ENCODE results near the gene HAVCR1. TPM values are rescaled to one million over a fixed set of nuclear protein-coding genes. Genes with fewer than 3 reads are reported as not detected.
"Not testable (repeated sequence)": the region's sequence is repeated elsewhere in the genome, so short reads cannot be mapped to it uniquely, and the experiment has no call there.

Gene HAVCR1
- total RNA-seq, 1 donor from 2014 or later: 2.5 TPM

DNA sequence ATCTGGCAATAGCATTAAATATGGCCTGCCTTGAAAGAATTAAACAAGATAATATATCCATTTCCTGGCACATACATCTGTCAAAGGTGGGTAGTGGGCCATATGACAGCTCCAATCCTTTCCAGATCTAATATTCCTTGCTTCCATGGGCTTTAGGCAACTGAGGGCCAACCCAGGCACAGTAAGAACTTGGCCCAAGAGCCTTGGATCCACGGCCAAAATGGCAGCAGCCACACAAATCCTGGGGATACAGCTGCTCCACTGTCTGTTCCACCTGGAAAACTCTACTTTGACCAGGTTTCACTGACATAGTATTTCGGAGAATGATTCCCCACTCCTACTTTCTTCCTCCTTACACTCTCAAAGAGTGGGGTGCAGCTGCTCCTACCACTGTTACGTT, 13.3 kb downstream of the HAVCR1 start:
- intact Hi-C loops (cut with micrococcal nuclease): no loop called here
- peaks cover 30% of the 10 kb centered on the region for H3K36me3 Mint-ChIP-seq (ENCODE audit: low read depth)
- no peak for DNase-seq (ENCODE audit: low spot score)
- H3K27ac Mint-ChIP-seq: peak overlapping the region; percentile 13
- peaks cover 49% of the 10 kb centered on the region for H3K4me1 Mint-ChIP-seq (ENCODE audit: low read depth)
- H3K4me3 Mint-ChIP-seq: no peak overlapping the region
- no peaks in the 10 kb centered on the region for H3K27me3 Mint-ChIP-seq (ENCODE audit: insufficient read depth)
- H3K9me3 Mint-ChIP-seq: no peaks in the 10 kb centered on the region

DNA sequence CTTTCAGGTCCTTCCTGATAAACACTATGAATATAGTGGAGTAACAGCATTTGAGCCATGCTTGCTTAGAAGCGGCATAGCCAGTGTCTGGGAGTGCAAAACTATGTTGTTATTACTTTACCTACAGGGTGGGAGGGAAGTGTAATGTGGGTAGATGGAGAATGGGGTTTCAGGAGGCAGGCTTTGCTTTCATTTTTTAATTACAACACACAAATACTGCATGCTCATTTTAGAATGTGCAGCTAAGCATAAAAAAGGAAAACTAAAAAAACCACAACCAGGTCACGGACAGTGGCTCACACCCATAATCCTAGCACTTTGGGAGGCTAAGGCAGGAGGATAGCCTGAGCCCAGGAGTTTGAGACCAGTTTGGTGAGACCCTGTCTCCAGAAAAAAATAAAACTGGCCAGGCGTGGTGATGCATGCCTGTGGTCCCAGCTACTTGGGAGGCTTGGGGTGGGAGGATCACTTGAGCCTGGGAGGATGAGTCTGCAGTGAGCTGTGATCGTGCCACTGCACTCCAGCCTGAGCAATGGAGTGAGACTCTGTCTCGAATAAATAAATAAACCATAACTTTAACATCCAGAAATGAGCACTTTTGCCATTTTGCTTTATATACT, 20.2 kb downstream of the HAVCR1 start:
- H3K9me3 Mint-ChIP-seq: no peaks in the 10 kb centered on the region
- no peak for DNase-seq (ENCODE audit: low spot score)
- H3K27ac Mint-ChIP-seq: peak overlapping the region; percentile 74
- intact Hi-C loops (cut with micrococcal nuclease): loop anchor here (1.0 to 2.0 kb wide), 2 partner anchors 13 to 36 kb away; no protein-coding TSS in a partner anchor
- peaks cover 37% of the 10 kb centered on the region for H3K4me1 Mint-ChIP-seq (ENCODE audit: low read depth)
- H3K36me3 Mint-ChIP-seq (ENCODE audit: low read depth): peaks cover 14% of the 10 kb centered on the region
- no peaks in the 10 kb centered on the region for H3K27me3 Mint-ChIP-seq (ENCODE audit: insufficient read depth)
- no peak overlapping the region for H3K4me3 Mint-ChIP-seq

DNA sequence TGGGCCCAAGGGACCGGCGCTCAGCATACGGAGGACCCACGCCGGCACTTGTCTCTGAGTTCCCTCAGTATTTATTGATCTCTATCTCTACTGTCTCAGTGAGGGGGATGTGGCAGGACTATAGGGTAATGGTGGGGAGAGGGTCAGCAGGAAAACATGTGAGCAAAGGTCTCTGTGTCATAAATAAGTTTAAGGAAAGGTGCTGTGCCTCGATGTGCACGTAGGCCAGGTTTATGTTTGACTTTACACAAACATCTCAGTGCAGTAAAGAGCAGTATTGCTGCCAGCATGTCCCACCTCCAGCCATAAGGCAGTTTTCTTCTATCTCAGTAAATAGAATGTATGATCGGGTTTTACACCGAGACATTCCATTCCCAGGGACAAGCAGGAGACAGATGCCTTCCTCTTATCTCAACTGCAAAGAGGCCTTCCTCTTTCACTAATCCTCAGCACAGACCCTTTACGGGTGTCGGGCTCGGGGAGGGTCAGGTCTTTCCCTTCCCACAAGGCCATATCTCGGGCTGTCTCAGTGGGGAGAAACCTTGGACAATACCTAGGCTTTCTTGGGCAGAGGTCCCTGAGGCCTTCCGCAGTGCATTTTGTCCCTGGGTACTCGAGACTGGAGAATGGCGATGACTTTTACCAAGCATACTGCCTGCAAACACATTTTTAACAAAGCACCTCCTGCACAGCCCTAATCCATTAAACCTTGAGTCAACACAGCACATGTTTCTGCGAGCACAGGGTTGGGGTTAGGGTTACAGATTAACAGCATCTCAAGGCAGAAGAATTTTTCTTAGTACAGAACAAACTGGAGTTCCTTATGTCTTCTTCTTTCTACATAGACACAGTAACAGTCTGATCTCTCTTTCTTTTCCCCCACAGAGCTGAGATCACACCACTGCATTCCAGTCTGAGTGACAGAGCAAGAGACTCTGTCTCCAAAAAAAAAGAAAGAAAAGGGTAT, 24.5 kb downstream of the HAVCR1 start:
- peak overlapping the region; percentile 45 for H3K27ac Mint-ChIP-seq
- H3K27me3 Mint-ChIP-seq (ENCODE audit: insufficient read depth); H3K9me3 Mint-ChIP-seq; DNase-seq (ENCODE audit: low spot score); intact Hi-C loops (cut with micrococcal nuclease); H3K4me3 Mint-ChIP-seq: not testable (repeated sequence)
- peaks cover 72% of the 10 kb centered on the region for H3K4me1 Mint-ChIP-seq (ENCODE audit: low read depth)
- peaks cover 31% of the 10 kb centered on the region for H3K36me3 Mint-ChIP-seq (ENCODE audit: low read depth)

DNA sequence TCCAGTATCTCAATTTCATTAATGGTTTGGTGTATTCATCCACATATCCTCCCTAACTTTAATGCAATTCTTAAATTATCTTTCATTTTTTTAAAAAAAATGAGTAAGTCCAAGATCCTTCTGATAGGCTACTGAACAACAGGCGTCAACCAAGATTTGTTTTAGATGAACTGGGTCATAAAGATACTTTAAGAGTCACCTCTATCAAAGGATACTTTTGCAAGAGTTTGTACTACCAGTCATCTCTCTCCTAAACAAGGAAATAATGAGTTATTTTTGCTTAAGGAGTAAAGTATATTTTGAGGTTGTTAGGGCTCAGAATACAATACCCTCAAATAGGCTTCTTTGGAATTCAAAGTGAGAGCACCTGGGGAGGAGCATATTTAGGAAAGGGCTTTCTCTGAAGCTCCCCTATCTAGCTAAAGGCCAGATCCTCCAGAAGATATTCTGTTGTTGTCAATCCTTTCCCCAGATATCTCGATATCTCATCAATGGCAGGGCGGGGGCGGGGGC, 25.8 kb downstream of the HAVCR1 start:
- Mint-ChIP-seq H3K27ac (peak overlapping the region; percentile 53), H3K9me3 (no peaks in the 10 kb centered on the region), H3K27me3 (ENCODE audit: insufficient read depth) (no peaks in the 10 kb centered on the region), H3K4me1 (ENCODE audit: low read depth) (peaks cover 70% of the 10 kb centered on the region), H3K4me3 (no peak overlapping the region), H3K36me3 (ENCODE audit: low read depth) (peaks cover 35% of the 10 kb centered on the region)
- intact Hi-C loops (cut with micrococcal nuclease): no loop called here
- no peak for DNase-seq (ENCODE audit: low spot score)

DNA sequence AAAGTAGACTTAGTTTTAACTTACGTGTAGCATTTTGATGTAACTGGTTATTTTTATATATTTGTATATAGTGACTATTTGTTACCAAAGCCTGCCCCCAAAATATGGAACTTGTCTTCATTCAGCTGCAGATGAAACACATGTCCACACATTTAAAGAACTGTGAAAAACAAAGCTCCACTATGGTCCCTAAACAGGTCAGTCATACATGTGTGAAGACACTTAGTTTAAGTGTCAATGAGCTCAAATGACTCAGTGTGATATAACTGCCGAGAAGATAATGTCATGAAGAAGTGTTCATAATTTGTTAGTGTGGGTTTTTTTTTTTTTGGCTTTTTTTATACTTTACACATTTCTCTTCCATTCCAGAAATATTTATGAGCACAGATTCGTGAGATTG, 28.2 kb downstream of the HAVCR1 start:
- intact Hi-C loops (cut with micrococcal nuclease): no loop called here
- Mint-ChIP-seq H3K4me3 (no peak overlapping the region), H3K36me3 (ENCODE audit: low read depth) (peaks cover 34% of the 10 kb centered on the region), H3K4me1 (ENCODE audit: low read depth) (peaks cover 78% of the 10 kb centered on the region), H3K9me3 (no peaks in the 10 kb centered on the region), H3K27me3 (ENCODE audit: insufficient read depth) (no peaks in the 10 kb centered on the region), H3K27ac (peak overlapping the region; percentile 82)
- no peak for DNase-seq (ENCODE audit: low spot score)

DNA sequence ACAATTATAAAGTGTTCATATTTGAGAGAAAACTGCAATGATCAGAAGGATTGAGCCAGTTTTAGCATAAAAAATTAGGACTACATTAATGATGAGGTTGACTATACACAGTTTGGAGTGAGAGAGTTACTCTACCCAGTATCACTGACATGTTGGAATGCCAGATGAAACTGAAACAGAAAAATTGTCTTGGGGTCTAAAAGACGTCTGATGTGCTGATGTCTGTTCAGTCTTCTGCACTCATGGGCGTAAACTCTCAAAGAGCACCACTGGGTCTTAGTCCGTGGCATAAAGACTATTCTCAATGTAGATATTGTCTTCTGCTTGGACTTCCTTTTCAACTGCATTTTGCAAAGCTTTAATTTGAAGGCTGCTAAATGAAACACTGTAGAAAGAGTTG, 29.5 kb downstream of the HAVCR1 start:
- intact Hi-C loops (cut with micrococcal nuclease): loop anchor here (5.0 kb wide), 3 partner anchors 212 to 568 kb away; no protein-coding TSS in a partner anchor
- Mint-ChIP-seq H3K9me3 (no peaks in the 10 kb centered on the region), H3K4me1 (ENCODE audit: low read depth) (peaks cover 80% of the 10 kb centered on the region), H3K27ac (peak overlapping the region; percentile 45), H3K36me3 (ENCODE audit: low read depth) (peaks cover 39% of the 10 kb centered on the region), H3K4me3 (no peak overlapping the region), H3K27me3 (ENCODE audit: insufficient read depth) (peaks cover 3% of the 10 kb centered on the region)
- DNase-seq (ENCODE audit: low spot score): no peak

DNA sequence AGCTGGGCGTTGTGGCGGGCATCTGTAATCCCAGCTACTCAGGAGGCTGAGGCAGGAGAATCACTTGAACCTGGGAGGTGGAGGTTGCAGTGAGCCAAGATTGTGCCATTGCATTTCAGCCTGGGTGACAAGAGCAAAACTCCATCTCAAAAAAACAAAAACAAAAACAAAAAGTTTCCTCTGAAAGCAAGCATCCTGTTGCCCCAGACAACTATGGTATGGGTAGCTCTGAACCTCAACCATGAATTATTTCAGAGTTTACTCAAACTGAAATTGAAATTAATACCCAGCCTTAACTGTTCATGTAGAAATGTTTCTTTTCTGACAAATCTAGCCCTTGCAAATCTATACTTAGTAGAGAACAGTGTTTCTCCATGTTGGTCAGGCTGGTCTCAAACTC, 31.3 kb downstream of the HAVCR1 start:
- H3K27me3 Mint-ChIP-seq (ENCODE audit: insufficient read depth); H3K9me3 Mint-ChIP-seq: not testable (repeated sequence)
- Mint-ChIP-seq H3K4me3 (peak overlapping the region; percentile 19), H3K36me3 (ENCODE audit: low read depth) (peaks cover 29% of the 10 kb centered on the region), H3K4me1 (ENCODE audit: low read depth) (peaks cover 77% of the 10 kb centered on the region), H3K27ac (peak overlapping the region; percentile 90)
- intact Hi-C loops (cut with micrococcal nuclease): loop anchor here (1.0 to 5.0 kb wide), 4 partner anchors 73 to 570 kb away; no protein-coding TSS in a partner anchor
- DNase-seq (ENCODE audit: low spot score): peak; percentile 36

DNA sequence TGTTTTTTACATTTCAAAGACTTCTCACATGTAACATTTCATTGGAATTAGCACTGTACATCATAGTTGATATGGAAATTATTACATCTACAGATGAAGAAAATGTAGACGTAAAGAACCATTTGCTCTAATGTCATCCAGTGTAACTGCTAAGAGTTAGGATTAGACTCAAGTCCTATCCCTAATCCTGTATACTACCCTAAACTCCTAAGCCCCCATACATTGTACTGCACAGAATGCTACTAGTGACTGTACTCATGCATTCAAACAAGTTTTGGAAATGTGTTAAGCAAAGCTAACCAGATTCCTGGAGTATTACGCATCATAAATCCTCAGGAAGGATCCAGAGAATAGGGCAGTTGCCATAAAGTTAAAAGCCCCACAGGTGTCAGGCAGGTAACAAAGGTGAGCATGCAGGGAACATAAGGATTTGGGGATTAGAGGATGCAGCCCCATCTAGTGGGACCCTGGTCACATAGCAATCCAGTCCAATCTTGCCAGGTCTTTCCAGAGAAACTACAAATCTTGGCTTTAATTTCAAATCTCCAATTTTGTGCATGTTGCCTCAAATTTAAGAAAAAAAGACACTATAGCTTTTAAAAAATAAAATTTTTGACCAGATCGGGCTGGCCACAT, 32.0 kb downstream of the HAVCR1 start:
- H3K4me3 Mint-ChIP-seq: no peak overlapping the region
- H3K27ac Mint-ChIP-seq: peak overlapping the region; percentile 90
- DNase-seq (ENCODE audit: low spot score): no peak
- H3K27me3 Mint-ChIP-seq (ENCODE audit: insufficient read depth): peaks cover 3% of the 10 kb centered on the region
- peaks cover 6% of the 10 kb centered on the region for H3K9me3 Mint-ChIP-seq
- peaks cover 81% of the 10 kb centered on the region for H3K4me1 Mint-ChIP-seq (ENCODE audit: low read depth)
- intact Hi-C loops (cut with micrococcal nuclease): loop anchor here (1.0 to 5.0 kb wide), 4 partner anchors 73 to 570 kb away; no protein-coding TSS in a partner anchor
- peaks cover 34% of the 10 kb centered on the region for H3K36me3 Mint-ChIP-seq (ENCODE audit: low read depth)

DNA sequence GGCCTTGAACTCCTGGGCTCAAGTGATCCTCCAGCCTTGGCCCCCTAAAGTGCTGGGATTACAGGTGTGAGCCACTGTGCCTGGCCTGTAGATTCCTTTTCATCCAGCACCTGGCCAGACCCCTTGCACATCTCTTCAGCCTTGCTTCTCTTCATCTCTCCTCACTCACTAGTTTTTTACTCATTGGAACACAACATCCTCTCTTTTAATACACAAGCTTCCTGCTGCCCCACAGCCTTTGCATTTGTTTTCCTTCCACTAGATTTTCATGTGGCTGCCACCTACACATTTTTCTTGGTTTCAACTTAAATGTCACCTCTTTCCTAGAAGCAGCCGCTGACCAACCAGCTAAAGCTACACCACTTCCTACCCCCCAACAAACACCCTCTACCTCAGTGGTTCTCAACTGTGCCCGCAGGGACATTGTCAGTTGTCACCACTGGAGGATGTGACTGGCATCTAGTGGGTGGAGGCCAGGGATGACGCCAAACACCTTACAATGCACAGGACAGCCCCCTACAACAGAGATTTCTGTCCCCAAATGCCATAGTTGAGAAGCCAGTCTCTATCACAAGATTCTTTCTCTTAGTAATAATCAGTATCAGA, 33.7 kb downstream of the HAVCR1 start:
- DNase-seq (ENCODE audit: low spot score): peak; percentile 81
- intact Hi-C loops (cut with micrococcal nuclease): loop anchor here (1.0 to 5.0 kb wide), 17 partner anchors 13 to 1080 kb away; partner anchors contain the start of genes HAVCR2 and MED7
- Mint-ChIP-seq H3K36me3 (ENCODE audit: low read depth) (peaks cover 26% of the 10 kb centered on the region), H3K4me1 (ENCODE audit: low read depth) (peaks cover 80% of the 10 kb centered on the region), H3K4me3 (peak overlapping the region; percentile 3), H3K27ac (peak overlapping the region; percentile 90), H3K9me3 (peaks cover 6% of the 10 kb centered on the region), H3K27me3 (ENCODE audit: insufficient read depth) (peaks cover 3% of the 10 kb centered on the region)

DNA sequence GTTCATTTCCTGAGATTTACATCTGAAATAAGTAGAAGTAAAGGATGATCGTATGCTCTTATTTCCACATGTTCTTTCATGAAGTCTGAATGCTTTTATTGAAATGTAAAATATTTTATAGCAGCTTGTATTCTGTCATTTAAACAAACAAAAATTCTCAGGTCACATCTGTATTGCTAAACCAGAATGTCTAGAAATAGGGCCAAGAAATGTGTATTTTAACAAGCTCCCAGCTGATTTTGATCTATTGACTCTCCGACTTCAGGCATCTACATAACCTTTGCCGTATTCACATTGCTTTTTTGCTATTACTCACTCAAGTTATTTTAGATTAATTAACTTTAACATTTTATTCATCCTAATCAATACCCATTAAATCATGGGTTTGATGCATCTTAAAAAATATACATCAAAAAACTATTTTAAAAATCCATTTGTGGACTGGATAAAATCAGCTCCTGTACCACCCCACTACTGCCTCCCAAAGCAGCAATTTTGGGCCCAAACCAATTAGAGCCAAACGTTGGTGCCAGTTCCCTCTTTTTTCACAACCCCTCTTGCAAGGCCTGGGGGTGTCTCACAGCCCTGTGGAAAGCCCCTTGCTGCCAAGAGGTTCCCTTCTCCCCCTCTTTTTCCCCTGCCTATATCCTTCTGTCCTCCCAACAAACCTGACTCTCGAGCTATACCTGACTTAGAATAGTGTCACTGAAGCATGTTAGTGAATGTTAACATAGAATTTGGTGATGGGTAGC, 34.5 kb downstream of the HAVCR1 start:
- peak overlapping the region; percentile 38 for H3K4me3 Mint-ChIP-seq
- peaks cover 11% of the 10 kb centered on the region for H3K9me3 Mint-ChIP-seq
- H3K4me1 Mint-ChIP-seq (ENCODE audit: low read depth): peaks cover 79% of the 10 kb centered on the region
- no peak for DNase-seq (ENCODE audit: low spot score)
- intact Hi-C loops (cut with micrococcal nuclease): loop anchor here (2.0 kb wide), 1 partner anchor 1080 kb away; no protein-coding TSS in a partner anchor
- H3K27ac Mint-ChIP-seq: peak overlapping the region; percentile 90
- H3K36me3 Mint-ChIP-seq (ENCODE audit: low read depth): peaks cover 26% of the 10 kb centered on the region
- peaks cover 3% of the 10 kb centered on the region for H3K27me3 Mint-ChIP-seq (ENCODE audit: insufficient read depth)

DNA sequence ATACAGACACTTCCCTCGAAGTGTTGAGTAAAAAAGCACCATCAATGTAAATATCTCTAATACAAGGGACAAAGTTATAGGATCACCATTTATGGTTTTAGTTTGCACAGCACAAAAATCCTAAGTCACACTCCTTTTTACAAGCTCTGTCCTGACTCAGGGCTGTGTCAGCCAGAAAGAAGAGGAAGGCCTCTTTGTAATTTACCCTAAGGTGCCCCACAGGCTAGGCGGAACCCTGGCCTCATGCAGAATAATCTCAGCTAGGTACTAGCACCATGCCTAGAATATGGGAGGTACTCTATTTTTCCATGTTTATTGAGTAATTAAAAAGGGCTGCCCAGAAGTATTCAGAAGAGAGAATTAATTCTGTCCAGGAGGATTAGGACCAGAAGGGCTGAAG, 36.9 kb downstream of the HAVCR1 start:
- no peak overlapping the region for H3K4me3 Mint-ChIP-seq
- H3K4me1 Mint-ChIP-seq (ENCODE audit: low read depth): peaks cover 66% of the 10 kb centered on the region
- peaks cover 3% of the 10 kb centered on the region for H3K27me3 Mint-ChIP-seq (ENCODE audit: insufficient read depth)
- peak overlapping the region; percentile 90 for H3K27ac Mint-ChIP-seq
- no peak for DNase-seq (ENCODE audit: low spot score)
- intact Hi-C loops (cut with micrococcal nuclease): no loop called here
- peaks cover 25% of the 10 kb centered on the region for H3K9me3 Mint-ChIP-seq
- peaks cover 27% of the 10 kb centered on the region for H3K36me3 Mint-ChIP-seq (ENCODE audit: low read depth)

Data from activated T-helper 1 cell treated with anti-CD3 and anti-CD28 coated beads, Interleukin-12 subunit alpha, Interleukin-12 subunit beta, Interleukin-2, Interleukin-4 antibody, amounts not matched to agents 30 ng/mL and 10 ng/mL and 1 ng/mL, durations not matched to agents 14 hours and 24 hours and 36 hours (primary cell).